Panc1 (cell line): ENCODE measurements around the gene BTG1. TPM values are rescaled to one million over a fixed set of nuclear protein-coding genes. Genes with fewer than 3 reads are reported as not detected.

Source experiments
- ATAC-seq: fragments of 200-7000 bp; cut with Tn5 transposase; 2 replicates; pipeline ENCODE4 v1.9.1; 2020; ENCODE audit warnings: mild to moderate bottlenecking, moderate library complexity
- BruUV-seq: library from RNA; stranded (reverse); fragments of 400-500 nt; replicated peaks from 2 replicates; lab custom pipeline; 2021; lab: Mats Ljungman, UMichigan
- CTCF ChIA-PET: fragments of 300-600 bp; sonication (Branson Sonifier 250); formaldehyde crosslinking; loops from one replicate; lab custom pipeline; 2022; ENCODE audit warnings: antibody characterized with exemption; lab: Charles Lee
- POLR2A ChIA-PET: fragments of 300-600 bp; sonication (Branson Sonifier 250); formaldehyde crosslinking; loops from one replicate; lab custom pipeline; 2022; ENCODE audit warnings: antibody characterized with exemption; lab: Charles Lee
- DNase-seq: peaks from one replicate; pipeline ENCODE4 v3.0.0-alpha.2; 2010; ENCODE audit warnings: low read depth, low spot score
- H3K27ac ChIP-seq: 2 replicates; pipeline ENCODE4 v1.5.1; 2011; ENCODE audit warnings: mild to moderate bottlenecking, low read length, inconsistent platforms
- H3K27me3 ChIP-seq: fragments of 200-500 bp; sonication (Bioruptor generic); 2 replicates; pipeline ENCODE4 v1.6.0; 2014; ENCODE audit warnings: low read length, inconsistent platforms; ENCODE audit not compliant: control insufficient read depth, insufficient read depth
- H3K36me3 ChIP-seq: fragments of 200-500 bp; sonication (Bioruptor generic); 2 replicates; pipeline ENCODE4 v1.5.1; 2014; ENCODE audit warnings: inconsistent platforms, mild to moderate bottlenecking, low read length, moderate library complexity; ENCODE audit not compliant: control insufficient read depth, insufficient read depth
- H3K4me1 ChIP-seq: 2 replicates; pipeline ENCODE4 v1.5.1; 2011; ENCODE audit warnings: inconsistent platforms, mild to moderate bottlenecking, low read length, moderate library complexity; ENCODE audit not compliant: control insufficient read depth, insufficient read depth
- H3K4me3 ChIP-seq, 2 experiments: 2 replicates each; pipeline ENCODE4 v1.5.1; 2011 to 2012; ENCODE audit warnings: low read depth in 2 of 2, low read length in 2 of 2, mild to moderate bottlenecking in 2 of 2, inconsistent platforms in 1 of 2, moderate library complexity in 1 of 2
- H3K9me3 ChIP-seq: fragments of 200-500 bp; sonication (Bioruptor generic); 2 replicates; pipeline ENCODE4 v1.5.1; 2014; ENCODE audit warnings: low read depth, mild to moderate bottlenecking, inconsistent platforms, low read length, moderate library complexity; ENCODE audit not compliant: control insufficient read depth, insufficient read depth
- CTCF ChIP-seq: fragments of 450-650 bp; IDR thresholded peaks from 2 replicates; pipeline ENCODE4 v1.5.1; 2017; ENCODE audit warnings: mild to moderate bottlenecking
- POLR2AphosphoS5 ChIP-seq: IDR thresholded peaks from 2 replicates; pipeline ENCODE4 v1.6.1; 2012; ENCODE audit warnings: mild to moderate bottlenecking, low read depth, low read length, moderate library complexity
- REST ChIP-seq, 2 experiments: IDR thresholded peaks; 2 replicates each; pipeline ENCODE4 v1.6.1; 2011 to 2012; ENCODE audit warnings: low read depth in 2 of 2, control low read depth in 1 of 2, low read length in 1 of 2, mild to moderate bottlenecking in 1 of 2, moderate library complexity in 1 of 2; ENCODE audit not compliant: insufficient read depth in 1 of 2
- SIN3A ChIP-seq: IDR thresholded peaks from 2 replicates; pipeline ENCODE4 v1.6.1; 2012; ENCODE audit warnings: low read depth, mild to moderate bottlenecking, low read length, moderate library complexity, borderline replicate concordance; ENCODE audit not compliant: insufficient read depth
- TCF7L2 ChIP-seq: IDR thresholded peaks from 2 replicates; pipeline ENCODE4 v1.6.1; 2011; ENCODE audit warnings: mild to moderate bottlenecking, low read depth, low read length, inconsistent platforms
- in situ Hi-C: cut with HindIII; loops from 2 replicates; pipeline ENCODE4 v1.10.0; 2016; ENCODE audit warnings: low sequenced_read_pairs, low pct_unique_long_range_greater_than_20kb
- intact Hi-C: fragments of 100-400 bp; cut with micrococcal nuclease; formaldehyde crosslinking; loops from one replicate; pipeline ENCODE4 v1.10.0; 2022; ENCODE audit not compliant: unreplicated experiment
- total RNA-seq: library from RNA; stranded (reverse); gene quantifications from one replicate; pipeline ENCODE4 v1.2.1, GENCODE V29; 2021; ENCODE audit not compliant: unreplicated experiment

The BTG1 gene
- total RNA-seq, 1 experiment from 2014 or later = 50.0 TPM

GRCh38 chr12:92188517-92189188 is 43.0 kb upstream of the BTG1 start:
- Histone ChIP-seq H3K9me3 (no peaks in the 10 kb centered on the region), H3K36me3 (no peaks in the 10 kb centered on the region), H3K27me3 (no peaks in the 10 kb centered on the region; the same call in 1 of the 2 replicates), H3K27ac (no peak overlapping the region), H3K4me3 (no peak overlapping the region), H3K4me1 (no peaks in the 10 kb centered on the region)
- in situ Hi-C loops = no loop called here
- ChIA-PET CTCF (no interaction called here), POLR2A (no interaction called here)
- intact Hi-C loops = no loop called here
- no TSS peak for BruUV-seq
- no peak for ATAC-seq
- no peak for TF ChIP-seq CTCF
- no peak for DNase-seq

- H3K4me3 ChIP-seq = no peak overlapping the region
- no TSS peak for BruUV-seq
- no peaks in the 10 kb centered on the region for H3K36me3 ChIP-seq
- ChIA-PET POLR2A (no interaction called here), CTCF (no interaction called here)
- H3K4me1 ChIP-seq = no peaks in the 10 kb centered on the region
- TF ChIP-seq TCF7L2 (no peak), POLR2AphosphoS5 (no peak), CTCF (no peak)
- no peak overlapping the region for H3K27ac ChIP-seq
- in situ Hi-C loops (no loop called here), intact Hi-C loops (no loop called here)
- ATAC-seq (no peak), DNase-seq (no peak)
- no peaks in the 10 kb centered on the region for H3K9me3 ChIP-seq
- H3K27me3 ChIP-seq = no peaks in the 10 kb centered on the region; the same call in 1 of the 2 replicates
Measured at GRCh38 chr12:92186038-92186470, 40.4 kb upstream of the BTG1 start.

- ATAC-seq (no peak), DNase-seq (no peak)
- no peaks in the 10 kb centered on the region; the same call in 1 of the 2 replicates for H3K27me3 ChIP-seq
- BruUV-seq = no TSS peak
- POLR2A ChIA-PET = no interaction called here
- H3K4me1 ChIP-seq = no peaks in the 10 kb centered on the region
- intact Hi-C loops = no loop called here
- TF ChIP-seq CTCF = no peak
- TF ChIP-seq SIN3A = no peak
- TF ChIP-seq POLR2AphosphoS5 = no peak
- TF ChIP-seq REST (IDR thresholded peaks at IDR 0.05; ENCODE audit: insufficient read depth in 1 of 2, low read depth in 2 of 2, low read length in 1 of 2) = no peak
- TF ChIP-seq TCF7L2 = no peak
- H3K4me3 ChIP-seq = no peak overlapping the region
- CTCF ChIA-PET = no interaction called here
- no peaks in the 10 kb centered on the region for H3K36me3 ChIP-seq
- no peaks in the 10 kb centered on the region for H3K9me3 ChIP-seq
- no peak overlapping the region for H3K27ac ChIP-seq
- in situ Hi-C loops = no loop called here
Measured at GRCh38 chr12:92185052-92185451, 39.4 kb upstream of the BTG1 start.
